Measurements from ENCODE around the gene NKD1. TPM values are rescaled to one million over a fixed set of nuclear protein-coding genes. Genes with fewer than 3 reads are reported as not detected.

Gene NKD1
- total RNA-seq, 6 experiments from 2014 or later, result 0.69 to 2.6 (median 2.1) TPM

DNA sequence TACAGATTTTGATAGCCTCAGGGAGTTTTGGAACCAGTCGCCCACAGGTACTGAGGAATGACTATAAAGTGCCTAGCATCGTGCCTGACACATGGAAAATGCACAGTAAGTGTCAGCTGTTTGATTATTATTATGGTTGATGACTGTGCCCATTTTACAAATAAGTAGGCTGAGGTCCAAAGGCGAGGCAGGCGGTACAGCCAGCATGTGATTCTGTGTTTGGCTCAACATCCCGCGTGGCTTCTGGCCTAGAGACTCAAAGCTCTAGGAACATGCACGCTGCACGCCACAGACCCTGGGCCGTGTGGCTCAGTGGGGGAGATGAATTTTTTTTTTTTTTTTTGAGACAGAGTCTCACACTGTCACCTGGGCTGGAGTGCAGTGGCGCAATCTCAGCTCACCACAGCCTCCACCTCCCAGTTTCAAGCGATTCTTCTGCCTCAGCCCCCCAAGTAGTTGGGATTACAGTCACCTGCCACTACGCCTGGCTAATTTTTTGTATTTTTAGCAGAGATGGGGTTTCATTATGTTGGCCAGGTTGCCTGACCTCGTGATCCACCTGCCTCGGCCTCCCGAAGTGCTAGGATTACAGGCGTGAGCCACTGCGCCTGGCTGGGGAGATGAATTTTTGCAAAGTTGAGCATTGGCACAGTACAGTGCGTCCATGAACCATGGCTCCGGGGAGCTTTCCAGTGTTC lies 57.7 kb downstream of the NKD1 start:
- ATAC-seq (no peak), DNase-seq (no peak)
- TF ChIP-seq, protein P1, sequence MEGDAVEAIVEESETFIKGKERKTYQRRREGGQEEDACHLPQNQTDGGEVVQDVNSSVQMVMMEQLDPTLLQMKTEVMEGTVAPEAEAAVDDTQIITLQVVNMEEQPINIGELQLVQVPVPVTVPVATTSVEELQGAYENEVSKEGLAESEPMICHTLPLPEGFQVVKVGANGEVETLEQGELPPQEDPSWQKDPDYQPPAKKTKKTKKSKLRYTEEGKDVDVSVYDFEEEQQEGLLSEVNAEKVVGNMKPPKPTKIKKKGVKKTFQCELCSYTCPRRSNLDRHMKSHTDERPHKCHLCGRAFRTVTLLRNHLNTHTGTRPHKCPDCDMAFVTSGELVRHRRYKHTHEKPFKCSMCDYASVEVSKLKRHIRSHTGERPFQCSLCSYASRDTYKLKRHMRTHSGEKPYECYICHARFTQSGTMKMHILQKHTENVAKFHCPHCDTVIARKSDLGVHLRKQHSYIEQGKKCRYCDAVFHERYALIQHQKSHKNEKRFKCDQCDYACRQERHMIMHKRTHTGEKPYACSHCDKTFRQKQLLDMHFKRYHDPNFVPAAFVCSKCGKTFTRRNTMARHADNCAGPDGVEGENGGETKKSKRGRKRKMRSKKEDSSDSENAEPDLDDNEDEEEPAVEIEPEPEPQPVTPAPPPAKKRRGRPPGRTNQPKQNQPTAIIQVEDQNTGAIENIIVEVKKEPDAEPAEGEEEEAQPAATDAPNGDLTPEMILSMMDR (IDR thresholded peaks at IDR 0.05), result no peak
- TF ChIP-seq POLR2A (IDR thresholded peaks at IDR 0.05), result no peak
- Histone ChIP-seq H3K27ac (no peak overlapping the region), H3K9me3 (no peaks in the 10 kb centered on the region), H3K4me3 (no peak overlapping the region), H3K36me3 (no peaks in the 10 kb centered on the region), H3K27me3 (no peaks in the 10 kb centered on the region), H3K4me1 (no peaks in the 10 kb centered on the region)
- intact Hi-C loops (cut with DNase I), result no loop called here
- WGBS (ENCODE audit: insufficient coverage, low coverage, low lambda C conversion rate, missing lambda C conversion rate), result 88% methylated on average over 3 of the region's 19 CpGs

DNA sequence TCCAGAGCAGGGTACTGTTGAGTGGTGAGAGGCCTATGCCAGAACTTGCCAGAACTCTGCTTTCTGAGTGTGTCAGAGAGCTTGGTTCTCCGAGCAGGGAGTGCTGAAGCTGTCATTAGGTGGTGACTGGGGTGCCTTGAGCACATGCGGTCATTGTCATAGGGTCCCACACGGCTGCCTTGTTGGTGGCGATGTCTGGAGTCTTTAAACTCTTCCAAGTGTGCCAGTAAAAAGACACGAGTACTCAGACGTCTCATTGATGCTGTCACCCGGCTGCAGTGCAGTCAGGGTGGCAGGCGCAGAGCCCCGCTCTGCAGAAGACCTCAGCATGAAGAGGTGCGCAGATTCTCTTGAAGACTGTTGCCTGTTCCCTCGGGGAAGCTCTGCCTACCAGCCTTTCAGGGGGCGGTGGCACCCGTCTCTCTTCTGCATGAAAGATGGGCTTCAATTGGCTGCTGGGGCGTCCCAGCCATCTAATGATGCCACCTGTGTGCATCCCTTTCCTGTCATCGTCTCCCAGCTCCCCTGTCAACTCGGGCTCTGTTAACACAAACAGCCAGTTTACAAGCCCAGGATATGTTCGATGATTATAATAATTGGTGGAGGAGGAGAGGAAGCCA lies 58.3 kb downstream of the NKD1 start:
- Histone ChIP-seq H3K4me3 (no peak overlapping the region), H3K27me3 (no peaks in the 10 kb centered on the region), H3K9me3 (no peaks in the 10 kb centered on the region), H3K4me1 (no peaks in the 10 kb centered on the region), H3K36me3 (no peaks in the 10 kb centered on the region), H3K27ac (no peak overlapping the region)
- ATAC-seq (no peak), DNase-seq (no peak)
- 88% methylated on average over 5 of the region's 17 CpGs for WGBS (ENCODE audit: insufficient coverage, low coverage, low lambda C conversion rate, missing lambda C conversion rate)
- TF ChIP-seq, protein P1 (IDR thresholded peaks at IDR 0.05), result no peak
- no peak for TF ChIP-seq POLR2A (IDR thresholded peaks at IDR 0.05)
- intact Hi-C loops (cut with DNase I), result no loop called here

DNA sequence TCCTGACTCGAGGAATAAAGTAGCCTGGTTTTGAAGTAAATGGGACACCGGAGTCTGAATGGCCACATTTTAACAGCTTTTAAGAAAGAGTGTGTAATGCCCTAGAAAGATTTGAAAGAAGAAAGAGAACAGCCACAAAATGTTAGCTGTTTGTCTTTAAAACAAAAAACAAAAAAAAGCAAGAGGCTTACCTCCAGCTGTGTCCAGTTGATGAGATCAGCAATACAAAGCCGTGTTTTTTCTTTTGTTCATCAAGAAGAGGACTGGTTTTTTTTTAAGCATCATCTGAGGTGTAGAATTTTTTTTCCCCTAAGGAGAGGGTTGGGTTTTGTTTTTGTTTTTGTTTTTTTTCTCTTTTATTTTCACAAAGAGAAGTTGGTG lies 58.8 kb downstream of the NKD1 start:
- H3K4me1 ChIP-seq, result no peaks in the 10 kb centered on the region
- ATAC-seq (no peak), DNase-seq (no peak)
- TF ChIP-seq, protein P1 (IDR thresholded peaks at IDR 0.05), result no peak
- no peak for TF ChIP-seq POLR2A (IDR thresholded peaks at IDR 0.05)
- no peaks in the 10 kb centered on the region for H3K9me3 ChIP-seq
- H3K36me3 ChIP-seq, result no peaks in the 10 kb centered on the region
- no peaks in the 10 kb centered on the region for H3K27me3 ChIP-seq
- 87% methylated on average over 3 of the region's 3 CpGs for WGBS (ENCODE audit: insufficient coverage, low coverage, low lambda C conversion rate, missing lambda C conversion rate)
- H3K27ac ChIP-seq, result no peak overlapping the region
- H3K4me3 ChIP-seq, result no peak overlapping the region
- intact Hi-C loops (cut with DNase I), result no loop called here

DNA sequence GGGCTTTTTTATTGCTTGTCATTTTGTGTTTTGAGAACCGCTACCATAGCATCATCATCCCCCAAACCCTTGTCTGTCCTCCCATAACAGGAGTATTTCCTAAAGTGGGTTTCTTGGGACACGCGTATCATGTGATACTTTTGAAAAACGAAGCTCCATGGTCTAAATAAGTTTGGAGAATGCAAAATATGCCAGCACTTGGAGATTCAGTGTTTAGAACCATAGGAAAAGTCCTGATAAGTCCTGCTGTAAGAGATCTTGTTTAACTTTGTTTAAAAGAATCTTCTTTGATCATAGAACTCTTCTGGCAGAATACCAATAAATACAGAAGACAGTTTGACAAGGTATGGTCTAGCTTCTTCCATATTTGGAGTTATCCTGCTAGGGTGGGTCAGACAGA lies 59.3 kb downstream of the NKD1 start:
- Histone ChIP-seq H3K27ac (no peak overlapping the region), H3K27me3 (no peaks in the 10 kb centered on the region), H3K36me3 (no peaks in the 10 kb centered on the region), H3K4me3 (no peak overlapping the region), H3K9me3 (no peaks in the 10 kb centered on the region), H3K4me1 (no peaks in the 10 kb centered on the region)
- intact Hi-C loops (cut with DNase I), result no loop called here
- TF ChIP-seq POLR2A (IDR thresholded peaks at IDR 0.05), result no peak
- TF ChIP-seq, protein P1 (IDR thresholded peaks at IDR 0.05), result no peak
- DNase-seq (no peak), ATAC-seq (no peak)
- 77% methylated on average over 4 of the region's 4 CpGs for WGBS (ENCODE audit: insufficient coverage, low coverage, low lambda C conversion rate, missing lambda C conversion rate)
